ENCODE results near the gene ERC1.

DNA sequence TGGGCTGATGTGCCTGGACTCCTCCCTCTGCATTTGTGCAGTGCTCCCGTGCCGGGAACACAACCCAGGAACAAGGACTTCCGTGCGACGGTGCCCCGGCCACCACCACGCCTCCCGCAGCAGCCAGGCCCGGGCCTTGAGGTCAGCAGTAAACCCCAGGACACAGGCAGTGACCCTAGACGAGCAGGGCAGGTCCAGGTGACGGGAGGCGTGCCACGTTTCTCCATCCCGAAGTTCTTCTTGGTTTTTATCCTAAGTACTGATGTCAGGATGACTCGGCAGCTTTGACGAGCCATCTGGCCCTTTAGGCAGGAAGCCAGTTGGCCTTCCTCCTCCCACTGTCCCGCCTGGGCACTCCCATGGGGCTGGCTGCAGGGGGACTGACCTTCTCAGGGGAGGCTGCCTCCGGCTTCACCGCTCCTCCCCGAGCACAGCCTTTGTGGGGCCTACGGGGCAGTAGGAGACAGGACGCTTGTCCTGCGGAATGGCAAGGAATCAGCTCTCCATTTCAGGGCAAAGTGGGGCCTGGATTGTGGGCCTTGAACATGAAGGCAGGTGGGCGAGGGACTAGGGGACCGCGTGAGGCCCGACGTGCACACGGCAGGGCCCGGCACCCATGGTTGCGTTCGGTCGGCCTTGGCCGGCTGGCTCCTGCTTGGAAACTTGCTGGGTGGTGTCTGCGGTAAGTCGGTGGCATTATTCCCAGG is 509.2 kb downstream of the ERC1 start:
- no peak for TF ChIP-seq GATA3 (IDR thresholded peaks at IDR 0.05; ENCODE audit: low read depth, low read length)
- TF ChIP-seq GATA2 (IDR thresholded peaks at IDR 0.05; ENCODE audit: low read depth, low read length), result no peak
